HCT116 (cell line): ENCODE data around the gene TMEM147. TPM values are rescaled to one million over a fixed set of nuclear protein-coding genes. Genes with fewer than 3 reads are reported as not detected.

Experiments used
- ATAC-seq: fragments of 200-7000 bp; cut with Tn5 transposase; 2 replicates; pipeline ENCODE4 v1.9.1; 2020; ENCODE audit warnings: mild to moderate bottlenecking, moderate library complexity
- BruUV-seq: library from RNA; stranded (reverse); fragments of 400-500 nt; replicated peaks from 2 replicates; lab custom pipeline; 2021; lab: Mats Ljungman, UMichigan
- CTCF ChIA-PET: fragments of 300-600 bp; sonication (Branson Sonifier 250); formaldehyde crosslinking; loops from one replicate; lab custom pipeline; 2021; ENCODE audit warnings: antibody characterized with exemption; lab: Charles Lee
- POLR2A ChIA-PET: fragments of 300-600, 350-600 bp; sonication (Branson Sonifier 250); formaldehyde crosslinking; loops from one replicate; lab custom pipeline; 2021; ENCODE audit warnings: antibody characterized with exemption; lab: Charles Lee
- RAD21 ChIA-PET, 2 experiments: fragments of 300-600 bp; sonication (Branson Sonifier 250); formaldehyde crosslinking; loops; one replicate each; lab custom pipeline; 2023; ENCODE audit warnings: low total read pairs in 2 of 2; ENCODE audit not compliant: uncharacterized antibody in 2 of 2, unreplicated experiment in 2 of 2, low non-redundant PET in 1 of 2; lab: Charles Lee
- DNase-seq: peaks from one replicate; pipeline ENCODE4 v3.0.0-alpha.2; 2010; ENCODE audit warnings: low read depth, low spot score
- H2AFZ ChIP-seq: fragments of 200-600 bp; shearing (Covaris generic), sonication (generic); 2 replicates; pipeline ENCODE4 v1.6.1; 2017; ENCODE audit warnings: low read depth, mixed run types, mixed read lengths, antibody characterized with exemption, low read length; ENCODE audit not compliant: poor library complexity, severe bottlenecking
- H3K27ac ChIP-seq: 2 replicates; pipeline ENCODE4 v1.5.1; 2012; ENCODE audit warnings: low read depth, low read length
- H3K27me3 ChIP-seq: fragments of 200-600 bp; sonication (generic); 2 replicates; pipeline ENCODE4 v1.6.1; 2016; ENCODE audit warnings: mixed run types, low read length, mixed read lengths; ENCODE audit not compliant: insufficient read depth
- H3K36me3 ChIP-seq, 2 experiments: fragments of 200-500 bp in 1 of 2; fragments of 200-600 bp in 1 of 2; sonication (Bioruptor generic) in 1 of 2; sonication (generic) in 1 of 2; 2 replicates each; pipeline versions ENCODE4 v1.5.1 to v1.6.1; 2014 to 2016; ENCODE audit warnings: low read length in 2 of 2, inconsistent platforms in 1 of 2, mixed read lengths in 1 of 2, mixed run types in 1 of 2; ENCODE audit not compliant: insufficient read depth in 2 of 2, control insufficient read depth in 1 of 2
- H3K4me1 ChIP-seq, 2 experiments: fragments of 200-600 bp in 1 of 2; sonication (generic) in 1 of 2; 2 replicates each; pipeline versions ENCODE4 v1.5.1 to v1.6.1; 2012 to 2017; ENCODE audit warnings: low read length in 2 of 2, inconsistent platforms in 1 of 2, mild to moderate bottlenecking in 1 of 2, mixed read lengths in 1 of 2, mixed run types in 1 of 2, moderate library complexity in 1 of 2; ENCODE audit not compliant: insufficient read depth in 2 of 2, control insufficient read depth in 1 of 2
- H3K4me2 ChIP-seq: fragments of 200-600 bp; sonication (generic); 2 replicates; pipeline ENCODE4 v1.6.1; 2017; ENCODE audit warnings: mixed run types, low read length, mixed read lengths
- H3K4me3 ChIP-seq, 2 experiments: fragments of 200-600 bp in 1 of 2; sonication (generic) in 1 of 2; replicated peaks in 1 of 2; 2 replicates each; pipeline ENCODE4 v1.5.1; 2011 to 2016; ENCODE audit warnings: low read length in 2 of 2, control low read depth in 1 of 2, low read depth in 1 of 2, mild to moderate bottlenecking in 1 of 2, mixed read lengths in 1 of 2, mixed run types in 1 of 2
- H3K79me2 ChIP-seq: fragments of 200-600 bp; sonication (generic); 2 replicates; pipeline ENCODE4 v1.6.1; 2017; ENCODE audit warnings: mild to moderate bottlenecking, mixed run types, low read length, moderate library complexity, mixed read lengths; ENCODE audit not compliant: insufficient read depth
- H3K9ac ChIP-seq: fragments of 200-600 bp; sonication (generic); 2 replicates; pipeline ENCODE4 v1.6.1; 2016; ENCODE audit warnings: low read length, mixed read lengths
- H3K9me2 ChIP-seq: fragments of 200-600 bp; sonication (generic), shearing (Covaris generic); 2 replicates; pipeline ENCODE4 v1.6.1; 2017; ENCODE audit warnings: mixed run types, mild to moderate bottlenecking, moderate library complexity; ENCODE audit not compliant: insufficient read depth
- H3K9me3 ChIP-seq, 2 experiments: fragments of 200-500 bp in 1 of 2; fragments of 200-600 bp in 1 of 2; sonication (Bioruptor generic) in 1 of 2; sonication (generic) in 1 of 2; 2 replicates each; pipeline ENCODE4 v1.6.1; 2014 to 2017; ENCODE audit warnings: low read length in 2 of 2, mixed read lengths in 2 of 2, inconsistent platforms in 1 of 2, low read depth in 1 of 2, mild to moderate bottlenecking in 1 of 2, mixed run types in 1 of 2, moderate library complexity in 1 of 2; ENCODE audit not compliant: control insufficient read depth in 1 of 2, insufficient read depth in 1 of 2
- H4K20me1 ChIP-seq: fragments of 200-600 bp; sonication (generic), shearing (Covaris generic); 2 replicates; pipeline ENCODE4 v1.6.1; 2017; ENCODE audit warnings: mixed run types, mild to moderate bottlenecking, moderate library complexity; ENCODE audit not compliant: insufficient read depth
- ATF3 ChIP-seq: IDR thresholded peaks from 2 replicates; pipeline ENCODE4 v1.6.1; 2012
- CBX3 ChIP-seq: IDR thresholded peaks from 2 replicates; pipeline ENCODE4 v1.6.1; 2012; ENCODE audit warnings: low read depth
- CEBPB ChIP-seq: IDR thresholded peaks from 2 replicates; pipeline ENCODE4 v1.6.1; 2012; ENCODE audit warnings: low read depth
- EGR1 ChIP-seq: IDR thresholded peaks from 2 replicates; pipeline ENCODE4 v1.6.1; 2012; ENCODE audit warnings: low read depth
- EZH2 ChIP-seq: fragments of 200-600 bp; sonication (generic); IDR thresholded peaks from 2 replicates; pipeline ENCODE4 v1.6.1; 2017; ENCODE audit warnings: antibody characterized with exemption, mixed run types
- FOSL1 ChIP-seq: IDR thresholded peaks from 2 replicates; pipeline ENCODE4 v1.6.1; 2012; ENCODE audit warnings: low read depth
- JUND ChIP-seq: IDR thresholded peaks from 2 replicates; pipeline ENCODE4 v1.6.1; 2012
- MAX ChIP-seq: IDR thresholded peaks from 2 replicates; pipeline ENCODE4 v1.6.1; 2012
- POLR2A ChIP-seq: IDR thresholded peaks from 2 replicates; pipeline ENCODE4 v1.7.0; 2011; ENCODE audit warnings: borderline replicate concordance; ENCODE audit not compliant: insufficient read depth, insufficient read length; ENCODE audit errors: extremely low read depth
- POLR2AphosphoS5 ChIP-seq: IDR thresholded peaks from 2 replicates; pipeline ENCODE4 v1.6.1; 2011; ENCODE audit warnings: mild to moderate bottlenecking, low read depth, low read length, moderate library complexity
- RAD21 ChIP-seq: IDR thresholded peaks from 2 replicates; pipeline ENCODE4 v1.6.1; 2012; ENCODE audit warnings: low read depth, mild to moderate bottlenecking
- REST ChIP-seq: IDR thresholded peaks from 2 replicates; pipeline ENCODE4 v1.6.1; 2012; ENCODE audit warnings: low read depth
- SIN3A ChIP-seq: IDR thresholded peaks from 2 replicates; pipeline ENCODE4 v1.6.1; 2012; ENCODE audit warnings: low read depth
- SRF ChIP-seq: IDR thresholded peaks from 2 replicates; pipeline ENCODE4 v1.6.1; 2012; ENCODE audit warnings: low read depth
- TCF7L2 ChIP-seq: IDR thresholded peaks from 2 replicates; pipeline ENCODE4 v1.7.0; 2011; ENCODE audit warnings: borderline replicate concordance, inconsistent platforms; ENCODE audit not compliant: insufficient read depth, insufficient read length; ENCODE audit errors: extremely low read depth
- YY1 ChIP-seq: IDR thresholded peaks from 2 replicates; pipeline ENCODE4 v1.6.1; 2011; ENCODE audit warnings: low read length, low read depth, moderate library complexity, mild to moderate bottlenecking; ENCODE audit not compliant: insufficient replicate concordance; ENCODE audit errors: extremely low read depth
- ZBTB33 ChIP-seq: IDR thresholded peaks from 2 replicates; pipeline ENCODE4 v1.6.1; 2011; ENCODE audit warnings: mild to moderate bottlenecking, low read length, moderate library complexity; ENCODE audit not compliant: insufficient replicate concordance; ENCODE audit errors: extremely low read depth
- intact Hi-C: fragments of 100-400 bp; cut with micrococcal nuclease; formaldehyde crosslinking; loops from 2 replicates; pipeline ENCODE4 v1.10.0; 2022
- total RNA-seq: library from RNA; stranded (reverse); gene quantifications from one replicate; pipeline ENCODE4 v1.2.1, GENCODE V29; 2021; ENCODE audit not compliant: unreplicated experiment

Gene TMEM147
- total RNA-seq, 1 experiment from 2014 or later = 128 TPM

- no peak for TF ChIP-seq REST
- TF ChIP-seq SRF = no peak
- TF ChIP-seq, all 23 proteins: peak for 0
Measured at GRCh38 chr19:35519291-35519690, 26.1 kb upstream of the TMEM147 start (continued).

GRCh38 chr19:35521124-35521743 lies 24.2 kb upstream of the TMEM147 start:
- no peak for DNase-seq
- CTCF ChIA-PET = interaction anchor here (1.2 to 2.0 kb wide), 3 partner anchors 11 to 26 kb away, joined by 3 to 9 read pairs (median 3); no protein-coding TSS in a partner anchor
- H3K27me3 ChIP-seq = no peaks in the 10 kb centered on the region
- no peaks in the 10 kb centered on the region for H3K36me3 ChIP-seq
- no peaks in the 10 kb centered on the region for H3K9me3 ChIP-seq
- H3K9me2 ChIP-seq = no peaks in the 10 kb centered on the region
- no peaks in the 10 kb centered on the region for H4K20me1 ChIP-seq
- no peak overlapping the region for H3K27ac ChIP-seq
- H2AFZ ChIP-seq = no peak overlapping the region
- H3K79me2 ChIP-seq = no peaks in the 10 kb centered on the region
- no peak overlapping the region for H3K9ac ChIP-seq
- intact Hi-C loops = no loop called here
- BruUV-seq = no TSS peak
- H3K4me3 ChIP-seq = no peak overlapping the region
- RAD21 ChIA-PET = no interaction called here
- POLR2A ChIA-PET = interaction anchor here (3.9 kb wide), 1 partner anchor 11 kb away, joined by 22 read pairs; no protein-coding TSS in a partner anchor
- ATAC-seq = no peak
- no peak overlapping the region for H3K4me2 ChIP-seq
- peaks cover 5 to 29% of the 10 kb centered on the region in 2 experiments; a peak in 3 of 4 replicates for H3K4me1 ChIP-seq
- TF ChIP-seq SRF = no peak
- no peak for TF ChIP-seq EGR1
- no peak for TF ChIP-seq SIN3A
- TF ChIP-seq MAX = no peak
- no peak for TF ChIP-seq ZBTB33
- no peak for TF ChIP-seq ATF3
- TF ChIP-seq POLR2AphosphoS5 = no peak
- TF ChIP-seq TCF7L2 = no peak
- TF ChIP-seq JUND = no peak
- no peak for TF ChIP-seq YY1
- no peak for TF ChIP-seq EZH2
- TF ChIP-seq CBX3 = no peak
- no peak for TF ChIP-seq FOSL1
- TF ChIP-seq RAD21 = no peak
- no peak for TF ChIP-seq CEBPB
- no peak for TF ChIP-seq POLR2A
